Fibroblast of mammary gland (primary cell): ENCODE data around the gene PROX2.

Source experiments
- DNase-seq: peaks from one replicate; pipeline ENCODE4 v3.0.0-alpha.2; 2010; ENCODE audit warnings: low read depth
- H3K4me3 ChIP-seq: 2 replicates; pipeline ENCODE4 v1.5.1; 2011; ENCODE audit warnings: low read depth, mild to moderate bottlenecking, low read length, moderate library complexity; ENCODE audit not compliant: control insufficient read depth
- CTCF ChIP-seq: conservative IDR thresholded peaks from 2 replicates; pipeline ENCODE4 v1.5.1; 2011; ENCODE audit warnings: low read depth, low read length, inconsistent platforms; ENCODE audit not compliant: control insufficient read depth, insufficient read depth

Gene PROX2

GRCh38 chr14:74868739-74869138, 7.2 kb downstream of the PROX2 start:
- no peak for TF ChIP-seq CTCF
- no peak for DNase-seq

GRCh38 chr14:74867673-74868072, 8.3 kb downstream of the PROX2 start:
- DNase-seq: no peak
- TF ChIP-seq CTCF: no peak
- H3K4me3 ChIP-seq: no peak overlapping the region

More at GRCh38 chr14:74868739-74869138, 7.2 kb downstream of the PROX2 start:
- no peak overlapping the region for H3K4me3 ChIP-seq

GRCh38 chr14:74866708-74867389, 9.1 kb downstream of the PROX2 start:
- DNase-seq: no peak
- TF ChIP-seq CTCF: no peak
- no peak overlapping the region for H3K4me3 ChIP-seq

- no peak overlapping the region for H3K4me3 ChIP-seq
- DNase-seq: no peak
- TF ChIP-seq CTCF: no peak
These were observed 10.8 kb downstream of the PROX2 start for GRCh38 chr14:74865156-74865555.

GRCh38 chr14:74864198-74864597, 11.7 kb downstream of the PROX2 start:
- TF ChIP-seq CTCF: no peak
- DNase-seq: no peak
- no peak overlapping the region for H3K4me3 ChIP-seq

GRCh38 chr14:74863274-74863673, 12.7 kb downstream of the PROX2 start:
- DNase-seq: no peak
- no peak for TF ChIP-seq CTCF
- no peak overlapping the region for H3K4me3 ChIP-seq

GRCh38 chr14:74861734-74862090, 14.2 kb downstream of the PROX2 start:
- no peak overlapping the region for H3K4me3 ChIP-seq
- no peak for DNase-seq
- no peak for TF ChIP-seq CTCF
